GM18870 (cell line): Measurements from ENCODE around the gene ZNFX1.
"Not testable (repeated sequence)": the region's sequence is repeated elsewhere in the genome, so short reads cannot be mapped to it uniquely, and the experiment has no call there.

ENCODE experiments used
- ATAC-seq: cut with Tn5 transposase; IDR thresholded peaks from one replicate; pipeline ENCODE4 v1.9.1; 2021; ENCODE audit warnings: moderate library complexity; ENCODE audit not compliant: unreplicated experiment

Gene ZNFX1

GRCh38 chr20:49252556-49253350, 25.1 kb downstream of the ZNFX1 start:
- no peak for ATAC-seq

GRCh38 chr20:49248879-49249665, 28.8 kb downstream of the ZNFX1 start:
- ATAC-seq, result no peak

- no peak for ATAC-seq
These were observed 29.6 kb downstream of the ZNFX1 start for GRCh38 chr20:49248301-49248700.

- ATAC-seq, result no peak
These were observed 30.1 kb downstream of the ZNFX1 start for GRCh38 chr20:49247792-49248191.

- ATAC-seq, result no peak
These were observed 30.6 kb downstream of the ZNFX1 start for GRCh38 chr20:49247169-49247723.

GRCh38 chr20:49245921-49246740, 31.7 kb downstream of the ZNFX1 start:
- ATAC-seq, result no peak

GRCh38 chr20:49237531-49237930, 40.3 kb downstream of the ZNFX1 start:
- ATAC-seq, result no peak

GRCh38 chr20:49236301-49236700, 41.6 kb downstream of the ZNFX1 start:
- no peak for ATAC-seq

GRCh38 chr20:49234831-49235230, 43.0 kb downstream of the ZNFX1 start:
- ATAC-seq, result no peak

- ATAC-seq, result no peak
These were observed 44.6 kb downstream of the ZNFX1 start for GRCh38 chr20:49233226-49233625.

- no peak for ATAC-seq
These were observed 46.4 kb downstream of the ZNFX1 start for GRCh38 chr20:49231471-49231870.

- no peak for ATAC-seq
These were observed 47.2 kb downstream of the ZNFX1 start for GRCh38 chr20:49230561-49231133.

GRCh38 chr20:49230021-49230420, 47.8 kb downstream of the ZNFX1 start:
- ATAC-seq, result no peak

GRCh38 chr20:49229381-49229780, 48.5 kb downstream of the ZNFX1 start:
- ATAC-seq, result no peak

GRCh38 chr20:49228676-49229075, 49.2 kb downstream of the ZNFX1 start:
- ATAC-seq, result no peak

GRCh38 chr20:49225896-49226295, 52.0 kb downstream of the ZNFX1 start:
- no peak for ATAC-seq

- no peak for ATAC-seq
These were observed 57.7 kb downstream of the ZNFX1 start for GRCh38 chr20:49219924-49220831.

- peak; percentile 56 for ATAC-seq
These were observed 58.5 kb downstream of the ZNFX1 start, which contains the start of gene DDX27 for GRCh38 chr20:49219091-49219923. Gene DDX27, plus strand, starts transcription at chr20:49219416. Its CDS starts 33 bp downstream, at chr20:49219449.

GRCh38 chr20:49218739-49219090, 59.1 kb downstream of the ZNFX1 start:
- not testable (repeated sequence) for ATAC-seq
